Measurements from ENCODE around the gene SLC44A4.
"Not testable (repeated sequence)": the region's sequence is repeated elsewhere in the genome, so short reads cannot be mapped to it uniquely, and the experiment has no call there.

The SLC44A4 gene

GRCh38 chr6:31911826-31912585, 33.2 kb upstream of the SLC44A4 start:
- Histone ChIP-seq H3K4me1 (ENCODE audit: control insufficient read depth in 1 of 2, insufficient read depth in 2 of 2, low read length in 2 of 2) (no peaks in the 10 kb centered on the region), H3K9me3 (ENCODE audit: control insufficient read depth in 1 of 2, low read length in 2 of 2) (no peaks in the 10 kb centered on the region), H3K4me3 (ENCODE audit: low read depth in 1 of 2, low read length in 2 of 2) (no peak overlapping the region), H3K27me3 (ENCODE audit: control insufficient read depth in 1 of 2, insufficient read depth in 2 of 2, low read length in 2 of 2) (no peaks in the 10 kb centered on the region), H3K36me3 (ENCODE audit: control insufficient read depth in 1 of 2, insufficient read depth in 2 of 2, low read length in 2 of 2) (no peaks in the 10 kb centered on the region), H3K9ac (ENCODE audit: low read depth in 1 of 2, low read length in 2 of 2) (no peak overlapping the region), H3K27ac (ENCODE audit: low read depth, low read length) (no peak overlapping the region)

GRCh38 chr6:31909298-31909697, 30.5 kb upstream of the SLC44A4 start:
- not testable (repeated sequence) for H3K9me3 ChIP-seq (ENCODE audit: control insufficient read depth in 1 of 2, low read length in 2 of 2); H3K9ac ChIP-seq (ENCODE audit: low read depth in 1 of 2, low read length in 2 of 2); H3K4me3 ChIP-seq (ENCODE audit: low read depth in 1 of 2, low read length in 2 of 2); H3K4me1 ChIP-seq (ENCODE audit: control insufficient read depth in 1 of 2, insufficient read depth in 2 of 2, low read length in 2 of 2); H3K27me3 ChIP-seq (ENCODE audit: control insufficient read depth in 1 of 2, insufficient read depth in 2 of 2, low read length in 2 of 2); H3K36me3 ChIP-seq (ENCODE audit: control insufficient read depth in 1 of 2, insufficient read depth in 2 of 2, low read length in 2 of 2); H3K27ac ChIP-seq (ENCODE audit: low read depth, low read length)

GRCh38 chr6:31908791-31909190, 30.0 kb upstream of the SLC44A4 start:
- Histone ChIP-seq H3K36me3 (ENCODE audit: control insufficient read depth in 1 of 2, insufficient read depth in 2 of 2, low read length in 2 of 2) (no peaks in the 10 kb centered on the region), H3K27ac (ENCODE audit: low read depth, low read length) (no peak overlapping the region), H3K4me3 (ENCODE audit: low read depth in 1 of 2, low read length in 2 of 2) (no peak overlapping the region), H3K9ac (ENCODE audit: low read depth in 1 of 2, low read length in 2 of 2) (no peak overlapping the region), H3K9me3 (ENCODE audit: control insufficient read depth in 1 of 2, low read length in 2 of 2) (no peaks in the 10 kb centered on the region), H3K27me3 (ENCODE audit: control insufficient read depth in 1 of 2, insufficient read depth in 2 of 2, low read length in 2 of 2) (no peaks in the 10 kb centered on the region), H3K4me1 (ENCODE audit: control insufficient read depth in 1 of 2, insufficient read depth in 2 of 2, low read length in 2 of 2) (no peaks in the 10 kb centered on the region)

- H3K4me3 ChIP-seq (ENCODE audit: low read depth in 1 of 2, low read length in 2 of 2); H3K27me3 ChIP-seq (ENCODE audit: control insufficient read depth in 1 of 2, insufficient read depth in 2 of 2, low read length in 2 of 2); H3K9ac ChIP-seq (ENCODE audit: low read depth in 1 of 2, low read length in 2 of 2); H3K9me3 ChIP-seq (ENCODE audit: control insufficient read depth in 1 of 2, low read length in 2 of 2); H3K36me3 ChIP-seq (ENCODE audit: control insufficient read depth in 1 of 2, insufficient read depth in 2 of 2, low read length in 2 of 2); H3K27ac ChIP-seq (ENCODE audit: low read depth, low read length); H3K4me1 ChIP-seq (ENCODE audit: control insufficient read depth in 1 of 2, insufficient read depth in 2 of 2, low read length in 2 of 2): not testable (repeated sequence)
Observed at GRCh38 chr6:31908255-31908654, 29.5 kb upstream of the SLC44A4 start.

GRCh38 chr6:31907158-31907813, 28.5 kb upstream of the SLC44A4 start:
- Histone ChIP-seq H3K9me3 (ENCODE audit: control insufficient read depth in 1 of 2, low read length in 2 of 2) (no peaks in the 10 kb centered on the region), H3K4me3 (ENCODE audit: low read depth in 1 of 2, low read length in 2 of 2) (no peak overlapping the region), H3K4me1 (ENCODE audit: control insufficient read depth in 1 of 2, insufficient read depth in 2 of 2, low read length in 2 of 2) (peaks cover 9 to 10% of the 10 kb centered on the region in 2 donors), H3K36me3 (ENCODE audit: control insufficient read depth in 1 of 2, insufficient read depth in 2 of 2, low read length in 2 of 2) (no peaks in the 10 kb centered on the region), H3K27me3 (ENCODE audit: control insufficient read depth in 1 of 2, insufficient read depth in 2 of 2, low read length in 2 of 2) (no peaks in the 10 kb centered on the region), H3K9ac (ENCODE audit: low read depth in 1 of 2, low read length in 2 of 2) (no peak overlapping the region), H3K27ac (ENCODE audit: low read depth, low read length) (no peak overlapping the region)

GRCh38 chr6:31906727-31907126, 27.9 kb upstream of the SLC44A4 start:
- H3K27ac ChIP-seq (ENCODE audit: low read depth, low read length); H3K4me3 ChIP-seq (ENCODE audit: low read depth in 1 of 2, low read length in 2 of 2): not testable (repeated sequence)

GRCh38 chr6:31906122-31906521, 27.3 kb upstream of the SLC44A4 start:
- no peaks in the 10 kb centered on the region for H3K27me3 ChIP-seq (ENCODE audit: control insufficient read depth in 1 of 2, insufficient read depth in 2 of 2, low read length in 2 of 2)

More at GRCh38 chr6:31906727-31907126, 27.9 kb upstream of the SLC44A4 start:
- not testable (repeated sequence) for H3K36me3 ChIP-seq (ENCODE audit: control insufficient read depth in 1 of 2, insufficient read depth in 2 of 2, low read length in 2 of 2); H3K9ac ChIP-seq (ENCODE audit: low read depth in 1 of 2, low read length in 2 of 2); H3K27me3 ChIP-seq (ENCODE audit: control insufficient read depth in 1 of 2, insufficient read depth in 2 of 2, low read length in 2 of 2); H3K9me3 ChIP-seq (ENCODE audit: control insufficient read depth in 1 of 2, low read length in 2 of 2)
- peaks cover 9 to 10% of the 10 kb centered on the region in 2 donors for H3K4me1 ChIP-seq (ENCODE audit: control insufficient read depth in 1 of 2, insufficient read depth in 2 of 2, low read length in 2 of 2)

GRCh38 chr6:31905041-31905440, 26.2 kb upstream of the SLC44A4 start:
- H3K36me3 ChIP-seq (ENCODE audit: control insufficient read depth in 1 of 2, insufficient read depth in 2 of 2, low read length in 2 of 2): no peaks in the 10 kb centered on the region
- no peak overlapping the region for H3K27ac ChIP-seq (ENCODE audit: low read depth, low read length)
- no peak overlapping the region for H3K4me3 ChIP-seq (ENCODE audit: low read depth in 1 of 2, low read length in 2 of 2)
- no peaks in the 10 kb centered on the region for H3K27me3 ChIP-seq (ENCODE audit: control insufficient read depth in 1 of 2, insufficient read depth in 2 of 2, low read length in 2 of 2)
- H3K4me1 ChIP-seq (ENCODE audit: control insufficient read depth in 1 of 2, insufficient read depth in 2 of 2, low read length in 2 of 2): peaks cover 9 to 15% of the 10 kb centered on the region in 2 donors
- no peak overlapping the region for H3K9ac ChIP-seq (ENCODE audit: low read depth in 1 of 2, low read length in 2 of 2)
- no peaks in the 10 kb centered on the region for H3K9me3 ChIP-seq (ENCODE audit: control insufficient read depth in 1 of 2, low read length in 2 of 2)

More at GRCh38 chr6:31906122-31906521, 27.3 kb upstream of the SLC44A4 start:
- H3K9ac ChIP-seq (ENCODE audit: low read depth in 1 of 2, low read length in 2 of 2): no peak overlapping the region
- no peaks in the 10 kb centered on the region for H3K9me3 ChIP-seq (ENCODE audit: control insufficient read depth in 1 of 2, low read length in 2 of 2)
- no peak overlapping the region for H3K27ac ChIP-seq (ENCODE audit: low read depth, low read length)
- H3K4me1 ChIP-seq (ENCODE audit: control insufficient read depth in 1 of 2, insufficient read depth in 2 of 2, low read length in 2 of 2): peaks cover 9 to 11% of the 10 kb centered on the region in 2 donors
- no peaks in the 10 kb centered on the region for H3K36me3 ChIP-seq (ENCODE audit: control insufficient read depth in 1 of 2, insufficient read depth in 2 of 2, low read length in 2 of 2)
- no peak overlapping the region for H3K4me3 ChIP-seq (ENCODE audit: low read depth in 1 of 2, low read length in 2 of 2)

GRCh38 chr6:31903957-31904356, 25.2 kb upstream of the SLC44A4 start:
- no peaks in the 10 kb centered on the region for H3K36me3 ChIP-seq (ENCODE audit: control insufficient read depth in 1 of 2, insufficient read depth in 2 of 2, low read length in 2 of 2)
- peaks cover 9 to 18% of the 10 kb centered on the region in 2 donors for H3K4me1 ChIP-seq (ENCODE audit: control insufficient read depth in 1 of 2, insufficient read depth in 2 of 2, low read length in 2 of 2)
- no peaks in the 10 kb centered on the region for H3K27me3 ChIP-seq (ENCODE audit: control insufficient read depth in 1 of 2, insufficient read depth in 2 of 2, low read length in 2 of 2)
- no peak overlapping the region for H3K27ac ChIP-seq (ENCODE audit: low read depth, low read length)
- no peak overlapping the region for H3K4me3 ChIP-seq (ENCODE audit: low read depth in 1 of 2, low read length in 2 of 2)
- H3K9ac ChIP-seq (ENCODE audit: low read depth in 1 of 2, low read length in 2 of 2): no peak overlapping the region
- H3K9me3 ChIP-seq (ENCODE audit: control insufficient read depth in 1 of 2, low read length in 2 of 2): no peaks in the 10 kb centered on the region

- H3K4me1 ChIP-seq (ENCODE audit: control insufficient read depth in 1 of 2, insufficient read depth in 2 of 2, low read length in 2 of 2): peaks cover 14 to 25% of the 10 kb centered on the region in 2 donors
- H3K27ac ChIP-seq (ENCODE audit: low read depth, low read length): peak within 1 kb of the TSS; percentile 79
- peak within 1 kb of the TSS; percentile 56 to 82 for H3K4me3 ChIP-seq (ENCODE audit: low read depth in 1 of 2, low read length in 2 of 2)
- no peaks in the 10 kb centered on the region for H3K27me3 ChIP-seq (ENCODE audit: control insufficient read depth in 1 of 2, insufficient read depth in 2 of 2, low read length in 2 of 2)
- no peaks in the 10 kb centered on the region for H3K9me3 ChIP-seq (ENCODE audit: control insufficient read depth in 1 of 2, low read length in 2 of 2)
- H3K9ac ChIP-seq (ENCODE audit: low read depth in 1 of 2, low read length in 2 of 2): peak within 1 kb of the TSS; percentile 46 to 81
- H3K36me3 ChIP-seq (ENCODE audit: control insufficient read depth in 1 of 2, insufficient read depth in 2 of 2, low read length in 2 of 2): no peaks in the 10 kb centered on the region
Observed at GRCh38 chr6:31901953-31902643, 23.3 kb upstream of the SLC44A4 start, which contains the start of gene ZBTB12. TSS of gene ZBTB12 (minus strand) at chr6:31902086. CDS start at chr6:31901305, 781 bp downstream.
